Esophagus muscularis mucosa (tissue), 4 donors: Measurements from ENCODE around the gene SDHB. TPM values are rescaled to one million over a fixed set of nuclear protein-coding genes. Genes with fewer than 3 reads are reported as not detected.

Source experiments
- DNase-seq: peaks from one replicate; pipeline ENCODE4 v3.0.0-alpha.2; 2017; ENCODE audit errors: extremely low spot score
- H3K27ac ChIP-seq, 4 donors: fragments of 200-600 bp; sonication (generic); replicated peaks in 1 of 4; 1 replicate in 3 of 4; 2 replicates in 1 of 4; pipeline ENCODE4 v1.5.1; 2016 to 2019; ENCODE audit warnings: mild to moderate bottlenecking in 1 of 4
- H3K27me3 ChIP-seq, 4 donors: fragments of 200-600 bp; sonication (generic); one replicate each; pipeline versions ENCODE4 v1.5.1 to v1.6.0; 2016 to 2019
- H3K36me3 ChIP-seq, 4 donors: fragments of 200-600 bp; sonication (generic); one replicate each; pipeline ENCODE4 v1.5.1; 2016 to 2019
- H3K4me1 ChIP-seq, 4 donors: fragments of 200-600 bp; sonication (generic); one replicate each; pipeline ENCODE4 v1.5.1; 2016 to 2019
- H3K4me3 ChIP-seq, 4 donors: fragments of 200-600 bp; sonication (generic); 1 replicate in 2 of 4; 2 replicates in 2 of 4; pipeline ENCODE4 v1.5.1; 2016 to 2019; ENCODE audit warnings: mild to moderate bottlenecking in 4 of 4, moderate library complexity in 1 of 4
- H3K9me3 ChIP-seq, 4 donors: fragments of 200-600 bp; sonication (generic); 1 replicate in 3 of 4; 2 replicates in 1 of 4; pipeline ENCODE4 v1.5.1; 2016 to 2019
- EP300 ChIP-seq: sonication (generic); formaldehyde crosslinking; IDR thresholded peaks from one replicate; pipeline ENCODE4 v1.6.1; 2017; ENCODE audit warnings: antibody characterized with exemption
- POLR2A ChIP-seq: fragments of 450-650 bp; IDR thresholded peaks from one replicate; pipeline ENCODE4 v1.6.1; 2017; ENCODE audit warnings: antibody characterized with exemption, moderate library complexity, mild to moderate bottlenecking, low read depth
- POLR2AphosphoS5 ChIP-seq, 2 donors: sonication (generic); formaldehyde crosslinking; IDR thresholded peaks; one replicate each; pipeline ENCODE4 v1.6.1; 2017; ENCODE audit warnings: antibody characterized with exemption in 2 of 2
- WGBS: methylation state at CpG from one replicate; pipeline ENCODE4 v1.1.5; 2018; 5-methylcytosine and 5-hydroxymethylcytosine counted together
- intact Hi-C: fragments of 100-400 bp; cut with DNase I; formaldehyde crosslinking; loops from one replicate; pipeline ENCODE4 v1.15.1; 2023
- total RNA-seq, 4 donors: library from RNA; depleted of rRNA; stranded (reverse); fragments of >200 nt; gene quantifications; one replicate each; pipeline versions ENCODE4 v1.1.0 to v1.2.1, GENCODE V29; 2016
- TF ChIP-seq, protein P1 (sequence below), 3 experiments: fragments of 200-600 bp in 2 of 3; fragments of 450-650 bp in 1 of 3; sonication (generic) in 2 of 3; IDR thresholded peaks; one replicate each; pipeline ENCODE4 v1.5.1; 2017 to 2019; ENCODE audit warnings: antibody characterized with exemption in 3 of 3, mild to moderate bottlenecking in 2 of 3, moderate library complexity in 1 of 3

Gene SDHB
- total RNA-seq, 4 donors from 2014 or later = 95.4 to 129 (median 120) TPM

DNA sequence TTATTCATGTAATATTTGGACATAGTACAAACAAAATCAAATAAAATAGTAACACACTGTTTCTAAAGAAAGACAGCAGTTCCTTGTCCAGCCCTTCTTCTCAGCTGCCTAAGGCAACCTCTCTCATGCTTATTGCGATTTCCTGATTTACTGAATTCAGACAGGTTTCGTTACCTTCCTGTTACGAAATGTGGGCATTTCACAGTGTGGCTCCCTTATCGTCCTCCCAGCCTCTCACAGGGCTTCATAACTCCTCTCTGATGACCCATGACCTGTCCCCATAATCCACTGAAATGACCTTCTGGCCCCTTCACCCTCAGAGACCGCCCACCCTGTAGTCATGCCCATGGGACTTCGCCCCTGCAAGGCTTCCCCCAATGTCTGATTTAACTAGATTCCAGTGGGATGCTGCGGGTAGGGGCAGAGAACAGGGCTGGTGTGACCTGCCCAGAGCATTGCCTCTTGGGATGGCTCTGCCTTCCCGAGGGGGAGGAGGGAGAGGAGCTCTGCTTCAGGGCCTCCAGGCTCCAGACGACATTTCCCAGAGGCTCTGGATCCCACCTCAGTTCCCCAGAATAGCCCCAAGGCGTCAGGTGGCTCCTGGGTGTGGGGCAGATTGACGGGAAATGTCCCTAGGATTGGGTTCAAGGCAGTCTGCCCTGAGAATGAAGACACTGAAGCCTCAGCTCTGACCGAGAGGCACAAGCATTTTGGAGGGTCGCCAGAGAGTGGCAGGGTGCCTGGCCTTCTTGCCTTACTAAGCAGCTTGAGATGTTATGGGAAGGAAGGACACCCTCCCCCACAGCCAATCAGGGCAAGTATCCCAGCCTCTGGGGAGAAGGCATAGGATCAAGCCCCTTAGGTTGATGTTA, 44.9 kb upstream of the SDHB start:
- H3K36me3 ChIP-seq = no peaks in the 10 kb centered on the region
- intact Hi-C loops = no loop called here
- peaks cover 0 to 15% (median 7%) of the 10 kb centered on the region in 4 donors for H3K4me1 ChIP-seq
- 58% methylated on average over 9 of the region's 13 CpGs for WGBS
- no peak overlapping the region for H3K4me3 ChIP-seq
- DNase-seq = no peak
- TF ChIP-seq, protein P1, sequence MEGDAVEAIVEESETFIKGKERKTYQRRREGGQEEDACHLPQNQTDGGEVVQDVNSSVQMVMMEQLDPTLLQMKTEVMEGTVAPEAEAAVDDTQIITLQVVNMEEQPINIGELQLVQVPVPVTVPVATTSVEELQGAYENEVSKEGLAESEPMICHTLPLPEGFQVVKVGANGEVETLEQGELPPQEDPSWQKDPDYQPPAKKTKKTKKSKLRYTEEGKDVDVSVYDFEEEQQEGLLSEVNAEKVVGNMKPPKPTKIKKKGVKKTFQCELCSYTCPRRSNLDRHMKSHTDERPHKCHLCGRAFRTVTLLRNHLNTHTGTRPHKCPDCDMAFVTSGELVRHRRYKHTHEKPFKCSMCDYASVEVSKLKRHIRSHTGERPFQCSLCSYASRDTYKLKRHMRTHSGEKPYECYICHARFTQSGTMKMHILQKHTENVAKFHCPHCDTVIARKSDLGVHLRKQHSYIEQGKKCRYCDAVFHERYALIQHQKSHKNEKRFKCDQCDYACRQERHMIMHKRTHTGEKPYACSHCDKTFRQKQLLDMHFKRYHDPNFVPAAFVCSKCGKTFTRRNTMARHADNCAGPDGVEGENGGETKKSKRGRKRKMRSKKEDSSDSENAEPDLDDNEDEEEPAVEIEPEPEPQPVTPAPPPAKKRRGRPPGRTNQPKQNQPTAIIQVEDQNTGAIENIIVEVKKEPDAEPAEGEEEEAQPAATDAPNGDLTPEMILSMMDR (IDR thresholded peaks at IDR 0.05) = no peak
- TF ChIP-seq POLR2A (no peak), POLR2AphosphoS5 (IDR thresholded peaks at IDR 0.05) (no peak), EP300 (no peak)
- H3K27me3 ChIP-seq = peaks cover 0 to 4% (median 0%) of the 10 kb centered on the region in 4 donors
- H3K9me3 ChIP-seq = no peaks in the 10 kb centered on the region
- H3K27ac ChIP-seq = no peak overlapping the region

DNA sequence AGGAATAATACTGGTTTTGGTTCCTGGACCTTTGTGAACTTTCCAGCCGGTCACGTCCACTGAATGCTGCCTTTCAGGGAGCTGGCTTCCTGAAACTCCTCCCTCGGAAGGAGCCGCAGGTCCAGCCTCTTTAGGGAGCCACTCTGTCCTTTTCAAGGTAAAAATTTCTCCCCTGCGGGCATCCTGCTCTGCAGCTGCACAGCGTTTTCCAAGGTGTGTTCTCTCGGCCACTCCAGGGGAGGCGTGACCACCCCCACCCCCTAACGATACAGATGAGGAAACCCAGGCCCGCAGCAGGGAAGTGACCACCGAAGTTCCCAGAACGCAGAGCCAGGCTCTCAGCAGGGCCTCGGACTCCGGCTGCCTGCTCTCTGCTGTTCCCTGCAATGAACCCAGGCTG, 44.0 kb upstream of the SDHB start:
- DNase-seq = no peak
- H3K27ac ChIP-seq = no peak overlapping the region
- no peaks in the 10 kb centered on the region for H3K9me3 ChIP-seq
- peaks cover 0 to 4% (median 0%) of the 10 kb centered on the region in 4 donors for H3K27me3 ChIP-seq
- H3K36me3 ChIP-seq = no peaks in the 10 kb centered on the region
- H3K4me1 ChIP-seq = peaks cover 0 to 15% (median 7%) of the 10 kb centered on the region in 4 donors
- TF ChIP-seq POLR2AphosphoS5 (IDR thresholded peaks at IDR 0.05) = no peak
- TF ChIP-seq POLR2A = no peak
- no peak for TF ChIP-seq EP300
- TF ChIP-seq, protein P1 (IDR thresholded peaks at IDR 0.05) = no peak
- intact Hi-C loops = no loop called here
- no peak overlapping the region for H3K4me3 ChIP-seq
- 56% methylated on average over 10 of the region's 14 CpGs for WGBS

DNA sequence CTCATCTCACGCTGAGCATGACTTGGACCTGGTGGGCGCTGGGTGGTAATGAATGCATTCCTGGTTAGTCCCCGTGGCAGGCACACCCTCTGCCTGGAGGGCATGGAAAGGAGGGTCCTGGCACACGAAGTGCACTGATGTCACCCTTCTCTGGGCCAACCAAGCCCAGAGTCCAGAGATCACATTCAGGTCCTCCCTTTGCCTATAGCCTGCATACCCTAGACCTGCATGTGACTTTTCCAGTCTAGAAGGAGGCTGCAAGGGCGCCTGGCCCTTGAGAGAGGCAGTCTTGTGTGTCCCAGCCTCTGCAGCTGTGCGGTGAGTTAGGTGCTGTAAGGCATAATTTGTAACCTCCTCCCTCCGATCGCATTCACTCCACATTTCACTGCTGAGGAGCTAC, 43.3 kb upstream of the SDHB start:
- Histone ChIP-seq H3K27me3 (peaks cover 0 to 4% (median 0%) of the 10 kb centered on the region in 4 donors), H3K4me3 (no peak overlapping the region), H3K27ac (no peak overlapping the region), H3K36me3 (no peaks in the 10 kb centered on the region), H3K9me3 (no peaks in the 10 kb centered on the region), H3K4me1 (peaks cover 0 to 15% (median 7%) of the 10 kb centered on the region in 4 donors)
- intact Hi-C loops = no loop called here
- TF ChIP-seq EP300 = no peak
- no peak for TF ChIP-seq POLR2AphosphoS5 (IDR thresholded peaks at IDR 0.05)
- TF ChIP-seq, protein P1 (IDR thresholded peaks at IDR 0.05) = no peak
- no peak for TF ChIP-seq POLR2A
- WGBS = 88% methylated on average over 7 of the region's 8 CpGs
- DNase-seq = no peak

DNA sequence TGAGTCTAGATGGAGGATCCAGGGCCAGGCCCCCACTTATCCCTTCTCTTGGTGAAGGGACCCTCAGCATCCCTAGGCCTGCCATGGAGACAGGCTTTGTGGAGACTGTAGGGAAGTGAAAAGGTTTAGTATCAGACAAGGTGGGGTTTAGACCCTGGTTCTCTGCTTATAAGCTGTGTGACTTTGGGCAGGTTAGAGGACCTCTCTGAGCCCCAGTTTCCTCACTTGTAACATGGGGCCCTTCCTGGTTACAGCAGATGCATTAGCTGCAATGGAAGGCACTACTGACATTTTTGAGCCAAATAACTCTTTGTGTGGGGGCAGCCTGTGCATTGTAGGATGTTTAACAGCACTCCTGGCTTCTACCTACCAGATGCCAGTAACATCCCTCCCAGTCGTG, 42.8 kb upstream of the SDHB start:
- Histone ChIP-seq H3K4me1 (peaks cover 0 to 15% (median 7%) of the 10 kb centered on the region in 4 donors), H3K9me3 (no peaks in the 10 kb centered on the region), H3K4me3 (no peak overlapping the region), H3K27ac (no peak overlapping the region), H3K27me3 (peaks cover 0 to 4% (median 0%) of the 10 kb centered on the region in 4 donors), H3K36me3 (no peaks in the 10 kb centered on the region)
- TF ChIP-seq POLR2A (no peak), POLR2AphosphoS5 (IDR thresholded peaks at IDR 0.05) (no peak), EP300 (no peak)
- TF ChIP-seq, protein P1 (IDR thresholded peaks at IDR 0.05) = no peak
- 29% methylated on average over 1 of the region's 1 CpG for whole genome bisulfite sequencing
- intact Hi-C loops = no loop called here
- no peak for DNase-seq
